ENCODE measurements around the gene PADI1.

- no peak for TF ChIP-seq HOXA7 (CRISPR knock-in tag; IDR thresholded peaks at IDR 0.05; ENCODE audit: borderline replicate concordance)
- TF ChIP-seq ZNF37A (tag by site-specific recombination; IDR thresholded peaks at IDR 0.05): no peak
- no peak for TF ChIP-seq ZNF624 (tag by site-specific recombination; IDR thresholded peaks at IDR 0.05)
- TF ChIP-seq YY1 (tag by site-specific recombination; IDR thresholded peaks at IDR 0.05): no peak
- TF ChIP-seq CTCF (tag by site-specific recombination; IDR thresholded peaks at IDR 0.05): no peak
- no peak for TF ChIP-seq ZBTB26 (tag by site-specific recombination; optimal IDR thresholded peaks at IDR 0.05)
- TF ChIP-seq ZNF639 (tag by site-specific recombination; IDR thresholded peaks at IDR 0.05): no peak
These were observed 42.0 kb upstream of the PADI1 start for GRCh38 chr1:17162941-17163340.

All from HEK293 (cell line).